WTC11 (cell line): ENCODE results near the gene SARM1. TPM values are rescaled to one million over a fixed set of nuclear protein-coding genes. Genes with fewer than 3 reads are reported as not detected.
A peak's percentile ranks its signal among the peaks of the same experiment; 100 is the strongest.

Source experiments
- ATAC-seq: fragments of 200-7000 bp; cut with Tn5 transposase; 2 replicates; pipeline ENCODE4 v1.10.0; 2021; ENCODE audit warnings: mild to moderate bottlenecking, moderate library complexity
- CTCF ChIA-PET: fragments of 300-600 bp; sonication (Branson Sonifier 250); formaldehyde crosslinking; loops from one replicate; lab custom pipeline; 2021; ENCODE audit warnings: antibody characterized with exemption; lab: Charles Lee
- POLR2A ChIA-PET: fragments of 350-600 bp; sonication (Branson Sonifier 250); formaldehyde crosslinking; loops from one replicate; lab custom pipeline; 2021; ENCODE audit warnings: antibody characterized with exemption; lab: Charles Lee
- DNase-seq: peaks from one replicate; pipeline ENCODE4 v3.0.0; 2021; ENCODE audit warnings: low spot score
- H3K27ac Mint-ChIP-seq: 2 replicates; pipeline ENCODE4 v1.8.0; 2021; ENCODE audit warnings: mixed read lengths
- H3K27me3 Mint-ChIP-seq: 2 replicates; pipeline ENCODE4 v1.8.0; 2021; ENCODE audit warnings: low read depth, mild to moderate bottlenecking, moderate library complexity, mixed read lengths
- H3K36me3 Mint-ChIP-seq: 2 replicates; pipeline ENCODE4 v1.8.0; 2021; ENCODE audit warnings: mixed read lengths
- H3K4me1 Mint-ChIP-seq: 2 replicates; pipeline ENCODE4 v1.8.0; 2022; ENCODE audit warnings: mixed read lengths
- H3K4me3 Mint-ChIP-seq: 2 replicates; pipeline ENCODE4 v1.8.0; 2021; ENCODE audit warnings: mild to moderate bottlenecking, moderate library complexity, mixed read lengths
- H3K9me3 Mint-ChIP-seq: 2 replicates; pipeline ENCODE4 v1.8.0; 2021; ENCODE audit warnings: mixed read lengths
- CREM ChIP-seq: sonication (generic); formaldehyde crosslinking; IDR thresholded peaks from 2 replicates; pipeline ENCODE4 v1.8.1; 2022; ENCODE audit warnings: mild to moderate bottlenecking, missing genetic modification reagents, moderate library complexity
- FOXP1 ChIP-seq: sonication (generic); formaldehyde crosslinking; IDR thresholded peaks from 2 replicates; pipeline ENCODE4 v1.8.0; 2022; ENCODE audit warnings: missing genetic modification reagents, mild to moderate bottlenecking, moderate library complexity, borderline replicate concordance
- KAT7 ChIP-seq: sonication (generic); formaldehyde crosslinking; IDR thresholded peaks from 2 replicates; pipeline ENCODE4 v1.8.1; 2023; ENCODE audit warnings: missing genetic modification reagents, mild to moderate bottlenecking, borderline replicate concordance
- RELA ChIP-seq: sonication (generic); formaldehyde crosslinking; IDR thresholded peaks from 2 replicates; pipeline ENCODE4 v1.8.1; 2022; ENCODE audit warnings: missing genetic modification reagents, mild to moderate bottlenecking, borderline replicate concordance
- ZNF219 ChIP-seq: sonication (generic); formaldehyde crosslinking; IDR thresholded peaks from 2 replicates; pipeline ENCODE4 v1.8.0; 2023; ENCODE audit warnings: missing genetic modification reagents, mild to moderate bottlenecking, borderline replicate concordance
- ZNF263 ChIP-seq: sonication (generic); formaldehyde crosslinking; IDR thresholded peaks from 2 replicates; pipeline ENCODE4 v1.8.1; 2022; ENCODE audit warnings: low read depth, mild to moderate bottlenecking, moderate library complexity, missing genetic modification reagents
- ZNF317 ChIP-seq: sonication (generic); formaldehyde crosslinking; IDR thresholded peaks from 2 replicates; pipeline ENCODE4 v1.8.1; 2023; ENCODE audit warnings: low read depth, mild to moderate bottlenecking, moderate library complexity, missing genetic modification reagents, borderline replicate concordance
- total RNA-seq: library from RNA; stranded (reverse); gene quantifications from 3 replicates; pipeline ENCODE4 v1.2.3, GENCODE V29; 2021
- TF ChIP-seq, protein P1 (sequence below): sonication (generic); formaldehyde crosslinking; IDR thresholded peaks from 2 replicates; pipeline ENCODE4 v1.8.1; 2022; ENCODE audit warnings: mild to moderate bottlenecking, moderate library complexity, missing genetic modification reagents
- TF ChIP-seq, protein P2 (sequence below): sonication (generic); formaldehyde crosslinking; IDR thresholded peaks from 2 replicates; pipeline ENCODE4 v1.8.1; 2023; ENCODE audit warnings: mild to moderate bottlenecking, missing genetic modification reagents
- TF ChIP-seq, protein P3 (sequence below): sonication (generic); formaldehyde crosslinking; IDR thresholded peaks from 2 replicates; pipeline ENCODE4 v1.8.0; 2022; ENCODE audit warnings: missing genetic modification reagents
- TF ChIP-seq, protein P4 (sequence below): sonication (generic); formaldehyde crosslinking; IDR thresholded peaks from 2 replicates; pipeline ENCODE4 v1.8.0; 2022; ENCODE audit warnings: mild to moderate bottlenecking, missing genetic modification reagents

Gene SARM1
- total RNA-seq, 1 experiment from 2014 or later: 3.8 TPM

DNA sequence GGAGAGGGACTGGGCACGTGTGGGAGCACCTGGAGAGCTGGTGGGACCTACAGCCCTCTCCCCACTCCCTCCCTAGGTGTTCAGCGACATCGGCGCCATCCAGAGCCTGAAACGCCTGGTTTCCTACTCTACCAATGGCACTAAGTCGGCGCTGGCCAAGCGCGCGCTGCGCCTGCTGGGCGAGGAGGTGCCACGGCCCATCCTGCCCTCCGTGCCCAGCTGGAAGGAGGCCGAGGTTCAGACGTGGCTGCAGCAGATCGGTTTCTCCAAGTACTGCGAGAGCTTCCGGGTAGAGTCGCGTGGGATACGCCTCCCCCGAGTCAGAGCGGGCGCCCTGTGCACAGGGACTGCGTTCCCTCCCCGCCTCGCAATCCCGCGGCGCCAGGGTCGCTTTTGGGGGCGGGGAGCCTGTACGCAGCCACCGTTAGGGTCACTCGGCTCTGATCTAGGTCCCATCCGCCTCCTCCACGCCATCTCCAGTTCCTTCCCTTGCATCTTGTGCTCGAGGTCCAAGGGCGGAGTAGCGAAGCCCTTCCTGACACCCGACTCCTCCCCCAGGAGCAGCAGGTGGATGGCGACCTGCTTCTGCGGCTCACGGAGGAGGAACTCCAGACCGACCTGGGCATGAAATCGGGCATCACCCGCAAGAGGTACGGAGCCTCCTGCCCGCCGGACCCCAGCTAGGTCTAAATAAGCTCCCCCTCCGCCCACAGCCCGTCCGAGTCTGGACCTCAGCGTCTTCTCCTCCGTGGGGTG, 13.0 kb downstream of the SARM1 start (continued):
- TF ChIP-seq, protein P1, sequence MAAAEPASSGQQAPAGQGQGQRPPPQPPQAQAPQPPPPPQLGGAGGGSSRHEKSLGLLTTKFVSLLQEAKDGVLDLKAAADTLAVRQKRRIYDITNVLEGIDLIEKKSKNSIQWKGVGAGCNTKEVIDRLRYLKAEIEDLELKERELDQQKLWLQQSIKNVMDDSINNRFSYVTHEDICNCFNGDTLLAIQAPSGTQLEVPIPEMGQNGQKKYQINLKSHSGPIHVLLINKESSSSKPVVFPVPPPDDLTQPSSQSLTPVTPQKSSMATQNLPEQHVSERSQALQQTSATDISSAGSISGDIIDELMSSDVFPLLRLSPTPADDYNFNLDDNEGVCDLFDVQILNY (CRISPR knock-in tag): peak; percentile 38; the same call in 1 of the 2 replicates
- TF ChIP-seq FOXP1 (no peak), ZNF263 (CRISPR knock-in tag) (no peak), KAT7 (CRISPR knock-in tag) (peak; percentile 80; the same call in 1 of the 2 replicates)
- TF ChIP-seq, all 79 proteins: peak for 7

DNA sequence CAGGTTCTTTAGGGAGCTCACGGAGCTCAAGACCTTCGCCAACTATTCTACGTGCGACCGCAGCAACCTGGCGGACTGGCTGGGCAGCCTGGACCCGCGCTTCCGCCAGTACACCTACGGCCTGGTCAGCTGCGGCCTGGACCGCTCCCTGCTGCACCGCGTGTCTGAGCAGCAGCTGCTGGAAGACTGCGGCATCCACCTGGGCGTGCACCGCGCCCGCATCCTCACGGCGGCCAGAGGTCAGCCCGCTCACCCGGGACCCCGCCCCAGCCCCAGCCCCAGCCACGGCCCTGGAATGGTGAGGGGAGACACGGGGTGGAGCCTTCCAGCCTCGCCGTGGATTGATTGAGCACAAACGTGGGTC, 13.5 kb downstream of the SARM1 start:
- Mint-ChIP-seq H3K27me3 (peaks cover 78% of the 10 kb centered on the region), H3K9me3 (no peaks in the 10 kb centered on the region), H3K4me3 (peak overlapping the region; percentile 89), H3K4me1 (peaks cover 11% of the 10 kb centered on the region), H3K27ac (no peak overlapping the region), H3K36me3 (peaks cover 2% of the 10 kb centered on the region; the same call in 1 of the 2 replicates)
- ChIA-PET CTCF (interaction anchor here (1.0 to 6.9 kb wide), 8 partner anchors 17 to 732 kb away, joined by 3 to 63 read pairs (median 4); partner anchors contain the start of gene POLDIP2), POLR2A (interaction anchor here (1.3 kb wide), 1 partner anchor 23 kb away, joined by 3 read pairs; no protein-coding TSS in a partner anchor)
- ATAC-seq: peak; percentile 15; the same call in 1 of the 2 replicates
- 0 out of 2 replicates have a peak, but pooled peaks have one; percentile 4 for TF ChIP-seq CREM (CRISPR knock-in tag)
- TF ChIP-seq, protein P2, sequence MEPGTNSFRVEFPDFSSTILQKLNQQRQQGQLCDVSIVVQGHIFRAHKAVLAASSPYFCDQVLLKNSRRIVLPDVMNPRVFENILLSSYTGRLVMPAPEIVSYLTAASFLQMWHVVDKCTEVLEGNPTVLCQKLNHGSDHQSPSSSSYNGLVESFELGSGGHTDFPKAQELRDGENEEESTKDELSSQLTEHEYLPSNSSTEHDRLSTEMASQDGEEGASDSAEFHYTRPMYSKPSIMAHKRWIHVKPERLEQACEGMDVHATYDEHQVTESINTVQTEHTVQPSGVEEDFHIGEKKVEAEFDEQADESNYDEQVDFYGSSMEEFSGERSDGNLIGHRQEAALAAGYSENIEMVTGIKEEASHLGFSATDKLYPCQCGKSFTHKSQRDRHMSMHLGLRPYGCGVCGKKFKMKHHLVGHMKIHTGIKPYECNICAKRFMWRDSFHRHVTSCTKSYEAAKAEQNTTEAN (CRISPR knock-in tag): no peak
- TF ChIP-seq RELA (CRISPR knock-in tag): 0 out of 2 replicates have a peak, but pooled peaks have one; percentile 16
- DNase-seq: peak; percentile 42

DNA sequence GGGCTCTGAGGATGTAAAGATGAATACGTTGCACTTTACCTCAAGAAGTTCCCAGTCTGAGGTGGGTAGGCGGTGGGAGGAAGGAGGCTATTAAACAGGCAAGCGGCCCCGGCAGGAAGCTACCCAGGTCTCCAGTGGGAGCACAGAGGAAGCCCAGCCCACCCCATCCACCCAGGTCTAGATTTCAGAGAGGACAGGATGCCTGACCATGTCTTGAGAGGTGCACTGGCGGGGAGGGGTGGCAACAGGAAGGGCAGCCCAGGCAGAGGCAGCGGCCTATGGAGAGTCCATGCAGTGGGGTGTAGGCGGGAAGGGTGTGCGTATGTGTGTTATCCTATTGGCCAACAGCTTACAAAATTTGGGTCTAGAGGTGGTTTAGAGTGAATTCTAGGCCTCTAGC, 13.9 kb downstream of the SARM1 start:
- POLR2A ChIA-PET: no interaction called here
- H3K36me3 Mint-ChIP-seq: peaks cover 3% of the 10 kb centered on the region
- TF ChIP-seq, protein P3, sequence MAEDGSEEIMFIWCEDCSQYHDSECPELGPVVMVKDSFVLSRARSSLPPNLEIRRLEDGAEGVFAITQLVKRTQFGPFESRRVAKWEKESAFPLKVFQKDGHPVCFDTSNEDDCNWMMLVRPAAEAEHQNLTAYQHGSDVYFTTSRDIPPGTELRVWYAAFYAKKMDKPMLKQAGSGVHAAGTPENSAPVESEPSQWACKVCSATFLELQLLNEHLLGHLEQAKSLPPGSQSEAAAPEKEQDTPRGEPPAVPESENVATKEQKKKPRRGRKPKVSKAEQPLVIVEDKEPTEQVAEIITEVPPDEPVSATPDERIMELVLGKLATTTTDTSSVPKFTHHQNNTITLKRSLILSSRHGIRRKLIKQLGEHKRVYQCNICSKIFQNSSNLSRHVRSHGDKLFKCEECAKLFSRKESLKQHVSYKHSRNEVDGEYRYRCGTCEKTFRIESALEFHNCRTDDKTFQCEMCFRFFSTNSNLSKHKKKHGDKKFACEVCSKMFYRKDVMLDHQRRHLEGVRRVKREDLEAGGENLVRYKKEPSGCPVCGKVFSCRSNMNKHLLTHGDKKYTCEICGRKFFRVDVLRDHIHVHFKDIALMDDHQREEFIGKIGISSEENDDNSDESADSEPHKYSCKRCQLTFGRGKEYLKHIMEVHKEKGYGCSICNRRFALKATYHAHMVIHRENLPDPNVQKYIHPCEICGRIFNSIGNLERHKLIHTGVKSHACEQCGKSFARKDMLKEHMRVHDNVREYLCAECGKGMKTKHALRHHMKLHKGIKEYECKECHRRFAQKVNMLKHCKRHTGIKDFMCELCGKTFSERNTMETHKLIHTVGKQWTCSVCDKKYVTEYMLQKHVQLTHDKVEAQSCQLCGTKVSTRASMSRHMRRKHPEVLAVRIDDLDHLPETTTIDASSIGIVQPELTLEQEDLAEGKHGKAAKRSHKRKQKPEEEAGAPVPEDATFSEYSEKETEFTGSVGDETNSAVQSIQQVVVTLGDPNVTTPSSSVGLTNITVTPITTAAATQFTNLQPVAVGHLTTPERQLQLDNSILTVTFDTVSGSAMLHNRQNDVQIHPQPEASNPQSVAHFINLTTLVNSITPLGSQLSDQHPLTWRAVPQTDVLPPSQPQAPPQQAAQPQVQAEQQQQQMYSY (CRISPR knock-in tag): peak; percentile 54; the same call in 1 of the 2 replicates
- TF ChIP-seq ZNF219 (CRISPR knock-in tag) (no peak), ZNF317 (no peak)
- TF ChIP-seq, all 79 proteins: peak for 1
- Mint-ChIP-seq H3K27me3 (peaks cover 74% of the 10 kb centered on the region), H3K4me1 (peaks cover 11% of the 10 kb centered on the region), H3K9me3 (no peaks in the 10 kb centered on the region), H3K4me3 (peak overlapping the region; percentile 89), H3K27ac (no peak overlapping the region)
- DNase-seq (no peak), ATAC-seq (no peak)
- CTCF ChIA-PET: interaction anchor here (0.6 to 6.9 kb wide), 6 partner anchors 22 to 879 kb away, joined by 4 to 63 read pairs (median 6); partner anchors contain the start of gene POLDIP2

DNA sequence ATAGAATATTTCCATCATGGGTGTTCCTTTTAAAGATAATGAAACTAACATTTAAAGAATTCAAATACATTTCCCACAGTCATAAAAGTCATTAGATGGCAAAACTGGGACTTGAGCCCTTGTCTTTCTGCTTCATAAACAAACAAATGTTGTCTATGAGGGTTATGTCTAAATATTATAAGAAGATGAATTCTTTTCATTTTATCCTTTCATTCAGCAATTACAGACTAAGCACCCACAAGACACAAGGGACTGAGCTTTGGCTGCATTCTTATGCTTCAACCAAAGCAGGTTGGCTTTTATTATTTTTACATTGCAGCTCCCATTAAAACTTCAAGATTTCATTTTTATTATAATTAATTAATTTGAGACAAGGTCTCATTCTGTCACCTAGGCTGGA, 14.9 kb downstream of the SARM1 start:
- CTCF ChIA-PET: interaction anchor here (1.4 to 6.9 kb wide), 3 partner anchors 19 to 40 kb away, joined by 3 to 63 read pairs (median 4); no protein-coding TSS in a partner anchor
- no peak overlapping the region for H3K27ac Mint-ChIP-seq
- ATAC-seq (no peak), DNase-seq (no peak)
- peaks cover 66% of the 10 kb centered on the region for H3K27me3 Mint-ChIP-seq
- no peaks in the 10 kb centered on the region for H3K9me3 Mint-ChIP-seq
- no peak overlapping the region for H3K4me3 Mint-ChIP-seq
- POLR2A ChIA-PET: no interaction called here
- peaks cover 11% of the 10 kb centered on the region for H3K4me1 Mint-ChIP-seq
- TF ChIP-seq, protein P4, sequence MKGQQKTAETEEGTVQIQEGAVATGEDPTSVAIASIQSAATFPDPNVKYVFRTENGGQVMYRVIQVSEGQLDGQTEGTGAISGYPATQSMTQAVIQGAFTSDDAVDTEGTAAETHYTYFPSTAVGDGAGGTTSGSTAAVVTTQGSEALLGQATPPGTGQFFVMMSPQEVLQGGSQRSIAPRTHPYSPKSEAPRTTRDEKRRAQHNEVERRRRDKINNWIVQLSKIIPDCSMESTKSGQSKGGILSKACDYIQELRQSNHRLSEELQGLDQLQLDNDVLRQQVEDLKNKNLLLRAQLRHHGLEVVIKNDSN (CRISPR knock-in tag): no peak
- peaks cover 10% of the 10 kb centered on the region for H3K36me3 Mint-ChIP-seq
